Measurements from ENCODE around the gene SPATS2.

SPATS2 gene

GRCh38 chr12:49556391-49557186 is 189.3 kb downstream of the SPATS2 start:
- no peaks in the 10 kb centered on the region for H3K9me3 ChIP-seq (ENCODE audit: control insufficient read depth in 2 of 2, low read length in 2 of 2)
- no peaks in the 10 kb centered on the region for H3K4me1 ChIP-seq (ENCODE audit: control insufficient read depth, insufficient read depth, low read length)
- H3K27ac ChIP-seq (ENCODE audit: low read length): no peak overlapping the region
- H3K4me3 ChIP-seq (ENCODE audit: low read length in 2 of 2): no peak overlapping the region
- H3K9ac ChIP-seq (ENCODE audit: low read length in 2 of 2): no peak overlapping the region
- no peaks in the 10 kb centered on the region for H3K27me3 ChIP-seq (ENCODE audit: control insufficient read depth in 1 of 2, insufficient read depth in 2 of 2, low read length in 2 of 2)
- peaks cover 24 to 32% of the 10 kb centered on the region in 2 donors for H3K36me3 ChIP-seq (ENCODE audit: control insufficient read depth in 2 of 2, insufficient read depth in 2 of 2, low read length in 2 of 2)

GRCh38 chr12:49557187-49557916 is 190.1 kb downstream of the SPATS2 start:
- H3K27me3 ChIP-seq (ENCODE audit: control insufficient read depth in 1 of 2, insufficient read depth in 2 of 2, low read length in 2 of 2): no peaks in the 10 kb centered on the region
- peaks cover 30 to 40% of the 10 kb centered on the region in 2 donors for H3K36me3 ChIP-seq (ENCODE audit: control insufficient read depth in 2 of 2, insufficient read depth in 2 of 2, low read length in 2 of 2)
- no peaks in the 10 kb centered on the region for H3K4me1 ChIP-seq (ENCODE audit: control insufficient read depth, insufficient read depth, low read length)
- no peak overlapping the region for H3K27ac ChIP-seq (ENCODE audit: low read length)
- H3K9ac ChIP-seq (ENCODE audit: low read length in 2 of 2): no peak overlapping the region
- no peaks in the 10 kb centered on the region for H3K9me3 ChIP-seq (ENCODE audit: control insufficient read depth in 2 of 2, low read length in 2 of 2)
- H3K4me3 ChIP-seq (ENCODE audit: low read length in 2 of 2): no peak overlapping the region

- Histone ChIP-seq H3K27me3 (ENCODE audit: control insufficient read depth in 1 of 2, insufficient read depth in 2 of 2, low read length in 2 of 2) (no peaks in the 10 kb centered on the region), H3K4me3 (ENCODE audit: low read length in 2 of 2) (no peak overlapping the region), H3K27ac (ENCODE audit: low read length) (no peak overlapping the region), H3K36me3 (ENCODE audit: control insufficient read depth in 2 of 2, insufficient read depth in 2 of 2, low read length in 2 of 2) (peaks cover 35 to 44% of the 10 kb centered on the region in 2 donors), H3K4me1 (ENCODE audit: control insufficient read depth, insufficient read depth, low read length) (no peaks in the 10 kb centered on the region), H3K9ac (ENCODE audit: low read length in 2 of 2) (no peak overlapping the region), H3K9me3 (ENCODE audit: control insufficient read depth in 2 of 2, low read length in 2 of 2) (no peaks in the 10 kb centered on the region)
These were observed 190.6 kb downstream of the SPATS2 start for GRCh38 chr12:49557917-49558215.

GRCh38 chr12:49558526-49558925 is 191.3 kb downstream of the SPATS2 start:
- no peaks in the 10 kb centered on the region for H3K27me3 ChIP-seq (ENCODE audit: control insufficient read depth in 1 of 2, insufficient read depth in 2 of 2, low read length in 2 of 2)
- H3K9me3 ChIP-seq (ENCODE audit: control insufficient read depth in 2 of 2, low read length in 2 of 2): no peaks in the 10 kb centered on the region
- no peak overlapping the region for H3K9ac ChIP-seq (ENCODE audit: low read length in 2 of 2)
- H3K27ac ChIP-seq (ENCODE audit: low read length): no peak overlapping the region
- H3K4me1 ChIP-seq (ENCODE audit: control insufficient read depth, insufficient read depth, low read length): no peaks in the 10 kb centered on the region
- H3K36me3 ChIP-seq (ENCODE audit: control insufficient read depth in 2 of 2, insufficient read depth in 2 of 2, low read length in 2 of 2): peaks cover 42 to 50% of the 10 kb centered on the region in 2 donors
- H3K4me3 ChIP-seq (ENCODE audit: low read length in 2 of 2): no peak overlapping the region

GRCh38 chr12:49559011-49559675 is 191.9 kb downstream of the SPATS2 start:
- H3K4me3 ChIP-seq (ENCODE audit: low read length in 2 of 2): no peak overlapping the region
- H3K9ac ChIP-seq (ENCODE audit: low read length in 2 of 2): no peak overlapping the region
- H3K9me3 ChIP-seq (ENCODE audit: control insufficient read depth in 2 of 2, low read length in 2 of 2): no peaks in the 10 kb centered on the region
- H3K27me3 ChIP-seq (ENCODE audit: control insufficient read depth in 1 of 2, insufficient read depth in 2 of 2, low read length in 2 of 2): no peaks in the 10 kb centered on the region
- H3K36me3 ChIP-seq (ENCODE audit: control insufficient read depth in 2 of 2, insufficient read depth in 2 of 2, low read length in 2 of 2): peaks cover 45 to 56% of the 10 kb centered on the region in 2 donors
- no peak overlapping the region for H3K27ac ChIP-seq (ENCODE audit: low read length)
- H3K4me1 ChIP-seq (ENCODE audit: control insufficient read depth, insufficient read depth, low read length): no peaks in the 10 kb centered on the region

- Histone ChIP-seq H3K36me3 (ENCODE audit: control insufficient read depth in 2 of 2, insufficient read depth in 2 of 2, low read length in 2 of 2) (peaks cover 52 to 66% of the 10 kb centered on the region in 2 donors), H3K4me3 (ENCODE audit: low read length in 2 of 2) (no peak overlapping the region), H3K9ac (ENCODE audit: low read length in 2 of 2) (no peak overlapping the region), H3K27me3 (ENCODE audit: control insufficient read depth in 1 of 2, insufficient read depth in 2 of 2, low read length in 2 of 2) (no peaks in the 10 kb centered on the region), H3K27ac (ENCODE audit: low read length) (no peak overlapping the region), H3K9me3 (ENCODE audit: control insufficient read depth in 2 of 2, low read length in 2 of 2) (no peaks in the 10 kb centered on the region), H3K4me1 (ENCODE audit: control insufficient read depth, insufficient read depth, low read length) (peaks cover under 1% of the 10 kb centered on the region)
These were observed 193.4 kb downstream of the SPATS2 start for GRCh38 chr12:49560695-49561094.

GRCh38 chr12:49562233-49562632 is 195.0 kb downstream of the SPATS2 start:
- Histone ChIP-seq H3K27me3 (ENCODE audit: control insufficient read depth in 1 of 2, insufficient read depth in 2 of 2, low read length in 2 of 2) (no peaks in the 10 kb centered on the region), H3K9me3 (ENCODE audit: control insufficient read depth in 2 of 2, low read length in 2 of 2) (no peaks in the 10 kb centered on the region), H3K4me3 (ENCODE audit: low read length in 2 of 2) (no peak overlapping the region), H3K9ac (ENCODE audit: low read length in 2 of 2) (no peak overlapping the region), H3K36me3 (ENCODE audit: control insufficient read depth in 2 of 2, insufficient read depth in 2 of 2, low read length in 2 of 2) (peaks cover 52 to 68% of the 10 kb centered on the region in 2 donors), H3K4me1 (ENCODE audit: control insufficient read depth, insufficient read depth, low read length) (peaks cover 14% of the 10 kb centered on the region), H3K27ac (ENCODE audit: low read length) (no peak overlapping the region)

GRCh38 chr12:49562831-49563230 is 195.6 kb downstream of the SPATS2 start:
- Histone ChIP-seq H3K27me3 (ENCODE audit: control insufficient read depth in 1 of 2, insufficient read depth in 2 of 2, low read length in 2 of 2) (no peaks in the 10 kb centered on the region), H3K27ac (ENCODE audit: low read length) (no peak overlapping the region), H3K9me3 (ENCODE audit: control insufficient read depth in 2 of 2, low read length in 2 of 2) (no peaks in the 10 kb centered on the region), H3K4me1 (ENCODE audit: control insufficient read depth, insufficient read depth, low read length) (peaks cover 17% of the 10 kb centered on the region), H3K36me3 (ENCODE audit: control insufficient read depth in 2 of 2, insufficient read depth in 2 of 2, low read length in 2 of 2) (peaks cover 52 to 68% of the 10 kb centered on the region in 2 donors), H3K4me3 (ENCODE audit: low read length in 2 of 2) (no peak overlapping the region), H3K9ac (ENCODE audit: low read length in 2 of 2) (no peak overlapping the region)

- H3K4me1 ChIP-seq (ENCODE audit: control insufficient read depth, insufficient read depth, low read length): peaks cover 23% of the 10 kb centered on the region
- no peak overlapping the region for H3K27ac ChIP-seq (ENCODE audit: low read length)
- no peak overlapping the region for H3K9ac ChIP-seq (ENCODE audit: low read length in 2 of 2)
- no peak overlapping the region for H3K4me3 ChIP-seq (ENCODE audit: low read length in 2 of 2)
- no peaks in the 10 kb centered on the region for H3K9me3 ChIP-seq (ENCODE audit: control insufficient read depth in 2 of 2, low read length in 2 of 2)
- peaks cover 44 to 59% of the 10 kb centered on the region in 2 donors for H3K36me3 ChIP-seq (ENCODE audit: control insufficient read depth in 2 of 2, insufficient read depth in 2 of 2, low read length in 2 of 2)
- H3K27me3 ChIP-seq (ENCODE audit: control insufficient read depth in 1 of 2, insufficient read depth in 2 of 2, low read length in 2 of 2): no peaks in the 10 kb centered on the region
These were observed 196.9 kb downstream of the SPATS2 start for GRCh38 chr12:49563951-49564685.

- Histone ChIP-seq H3K27ac (ENCODE audit: low read length) (no peak overlapping the region), H3K9me3 (ENCODE audit: control insufficient read depth in 2 of 2, low read length in 2 of 2) (no peaks in the 10 kb centered on the region), H3K9ac (ENCODE audit: low read length in 2 of 2) (no peak overlapping the region), H3K27me3 (ENCODE audit: control insufficient read depth in 1 of 2, insufficient read depth in 2 of 2, low read length in 2 of 2) (no peaks in the 10 kb centered on the region), H3K36me3 (ENCODE audit: control insufficient read depth in 2 of 2, insufficient read depth in 2 of 2, low read length in 2 of 2) (peaks cover 37 to 51% of the 10 kb centered on the region in 2 donors), H3K4me1 (ENCODE audit: control insufficient read depth, insufficient read depth, low read length) (peaks cover 28% of the 10 kb centered on the region), H3K4me3 (ENCODE audit: low read length in 2 of 2) (no peak overlapping the region)
These were observed 197.6 kb downstream of the SPATS2 start for GRCh38 chr12:49564686-49565405.
